NCI-H460 (cell line): Measurements from ENCODE around the gene SNAP91. TPM values are rescaled to one million over a fixed set of nuclear protein-coding genes. Genes with fewer than 3 reads are reported as not detected.
"Not testable (repeated sequence)": the region's sequence is repeated elsewhere in the genome, so short reads cannot be mapped to it uniquely, and the experiment has no call there.

Experiments used
- DNase-seq: peaks from one replicate; pipeline ENCODE4 v3.0.0-alpha.2; 2016; ENCODE audit warnings: low read depth; ENCODE audit errors: extremely low read depth
- total RNA-seq: library from RNA; depleted of rRNA; stranded (reverse); fragments of >200 nt; shearing (Covaris generic); gene quantifications from 2 replicates; pipeline ENCODE4 v1.2.3, GENCODE V29; 2014

The SNAP91 gene
- total RNA-seq, 1 experiment from 2014 or later: 0.67 TPM

DNA sequence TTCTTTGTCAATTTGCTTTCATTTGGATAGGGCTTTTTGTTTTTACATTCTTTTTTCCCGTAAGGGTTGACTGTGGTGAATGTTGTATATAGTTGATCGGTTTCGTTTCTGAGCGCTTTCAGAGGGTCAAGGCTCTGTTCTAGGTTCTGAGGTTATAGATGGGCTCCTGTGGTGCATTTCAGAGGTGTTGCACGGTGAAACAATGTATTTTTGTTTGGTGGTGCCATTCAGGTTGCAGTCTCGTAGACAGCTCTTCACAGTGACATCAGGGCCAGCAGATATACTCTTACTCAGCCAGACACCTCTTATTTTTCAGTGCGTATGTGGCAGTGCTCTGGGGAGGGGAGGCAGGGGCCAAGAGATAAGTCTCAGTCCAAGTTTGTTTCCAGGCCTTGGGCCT is 72.1 kb downstream of the SNAP91 start:
- DNase-seq: no peak

DNA sequence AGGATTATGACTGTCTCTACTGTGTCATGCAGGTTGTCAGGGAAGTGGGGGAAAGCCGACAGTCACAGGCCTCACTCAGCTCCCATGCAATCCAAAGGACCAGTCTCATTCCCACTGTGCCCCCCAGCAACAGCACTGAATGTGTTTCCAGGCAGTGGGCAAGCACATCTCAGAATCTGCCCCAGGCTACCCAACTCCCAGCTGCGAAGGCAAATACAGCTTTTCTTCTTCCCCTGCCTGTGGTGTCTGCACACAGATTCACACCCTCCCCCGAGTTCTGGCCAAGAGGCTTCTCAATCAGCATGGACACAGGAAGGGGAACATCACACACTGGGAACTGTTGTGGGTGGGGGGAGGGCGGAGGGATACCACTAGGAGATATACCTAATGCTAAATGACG is 75.3 kb downstream of the SNAP91 start:
- DNase-seq: no peak

DNA sequence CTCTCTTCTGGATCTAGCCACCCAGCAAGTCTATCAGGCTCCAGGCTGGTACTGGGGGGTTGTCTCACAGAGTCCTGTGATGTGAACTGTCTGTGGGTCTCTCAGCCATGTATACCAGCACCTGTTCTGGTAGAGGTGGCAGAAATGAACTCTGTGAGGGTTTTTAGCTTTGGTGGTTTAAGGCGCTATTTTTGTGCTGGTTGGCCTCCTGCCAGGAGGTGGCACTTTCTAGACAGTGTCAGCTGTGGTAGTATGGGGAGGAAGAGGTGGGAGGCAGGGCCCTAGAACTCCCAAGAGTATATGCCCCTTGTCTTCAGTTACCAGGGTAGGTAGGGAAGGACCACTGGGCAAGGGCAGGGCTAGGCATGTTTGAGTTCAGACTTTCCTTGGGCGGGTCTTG is 75.8 kb downstream of the SNAP91 start:
- DNase-seq: no peak

DNA sequence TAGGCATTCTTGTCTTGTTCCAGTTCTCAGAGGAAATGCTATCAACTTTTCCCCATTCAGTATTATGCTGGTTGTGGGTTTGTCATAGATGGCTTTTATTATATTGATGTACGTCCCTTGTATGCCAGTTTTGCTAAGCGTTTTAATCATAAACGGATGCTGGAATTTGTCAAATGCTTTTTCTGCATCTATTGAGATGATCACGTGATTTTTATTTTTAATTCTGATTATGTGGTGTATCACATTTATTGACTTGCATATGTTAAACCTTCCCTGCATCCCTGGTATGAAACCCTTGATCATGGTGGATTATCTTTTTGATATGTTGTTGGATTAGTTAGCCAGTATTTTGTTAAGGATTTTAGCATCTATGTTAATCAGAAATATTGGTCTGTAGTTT is 79.0 kb downstream of the SNAP91 start:
- DNase-seq: not testable (repeated sequence)

DNA sequence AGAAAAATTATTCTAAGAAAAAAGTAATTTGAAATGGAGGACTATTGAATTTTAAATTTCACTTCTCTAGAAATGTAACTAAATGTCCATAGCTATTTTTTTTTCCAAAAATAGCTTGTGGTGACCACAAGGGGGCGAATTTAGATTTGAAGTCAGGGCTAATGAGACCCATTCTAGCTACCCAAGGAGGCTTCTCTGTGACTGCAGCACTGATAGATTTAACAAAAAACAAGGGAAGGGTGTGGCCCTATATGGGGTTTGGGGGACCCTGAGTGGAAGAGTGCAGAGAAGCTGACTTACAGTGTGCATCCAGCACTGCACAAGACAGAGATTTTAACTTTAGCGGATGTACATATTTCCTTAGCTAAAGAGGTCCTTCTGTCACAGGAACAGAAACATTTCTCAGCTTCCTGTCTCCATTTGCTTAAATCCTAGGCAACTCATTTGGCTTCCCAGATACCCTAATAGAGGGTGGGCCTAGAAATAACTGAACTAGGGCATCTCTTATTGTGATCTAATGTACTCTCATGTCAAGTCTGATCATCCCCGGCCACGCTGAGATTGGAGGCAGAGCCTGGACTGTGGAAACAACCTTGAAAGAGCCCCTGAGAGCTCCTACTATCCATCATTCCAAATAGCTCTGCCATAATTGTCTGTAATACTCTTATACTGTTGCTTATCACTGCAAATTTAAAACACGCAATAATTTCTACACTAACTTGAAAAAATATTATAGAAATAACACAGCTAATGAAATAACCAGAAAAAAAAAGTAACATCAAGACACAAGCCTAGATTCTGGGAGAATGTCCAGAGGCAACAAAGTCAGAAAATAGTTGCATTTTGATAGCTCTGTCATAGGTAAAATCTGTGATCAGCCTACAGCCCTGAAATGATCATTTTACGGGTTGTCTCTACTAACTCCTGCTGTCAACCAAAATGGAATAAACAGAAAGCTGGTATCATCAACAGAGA is 93.6 kb downstream of the SNAP91 start:
- DNase-seq: peak; percentile 13

DNA sequence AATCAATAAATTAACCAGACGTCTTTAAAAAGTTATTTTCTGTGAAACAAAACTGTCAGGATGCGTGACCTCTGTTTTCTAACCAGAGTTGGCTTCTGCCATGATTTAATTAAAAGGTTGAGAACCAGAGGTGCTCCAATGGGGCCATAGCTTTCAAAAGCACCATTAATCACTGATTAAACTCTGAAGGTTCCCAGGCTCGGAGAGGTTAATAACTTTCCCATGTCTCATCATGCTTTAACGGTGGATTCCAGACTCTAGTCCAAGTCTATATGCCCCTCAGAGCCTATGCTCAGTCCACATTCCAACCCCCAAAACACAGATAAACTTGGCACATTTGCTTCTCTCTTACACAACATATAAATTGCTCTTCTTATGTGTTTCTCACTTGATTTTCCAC is 95.5 kb downstream of the SNAP91 start:
- DNase-seq: no peak

DNA sequence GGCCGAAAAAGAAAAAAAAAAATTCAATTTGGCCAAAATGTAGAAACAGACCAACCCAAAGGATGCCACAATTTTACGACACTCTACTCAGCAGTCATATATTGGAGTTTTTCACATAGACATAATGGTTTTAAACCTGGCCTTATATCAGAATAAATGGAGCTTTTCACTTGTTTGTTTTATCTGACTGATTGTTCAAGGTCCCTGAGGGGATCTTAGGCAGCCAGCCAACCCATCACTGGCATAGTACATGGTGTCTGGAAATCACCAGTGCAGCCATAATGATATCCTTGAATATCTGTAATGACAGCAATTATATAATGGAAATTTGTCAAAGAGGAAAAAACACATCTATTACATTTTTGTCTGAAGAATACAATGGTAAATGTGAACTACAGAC is 99.7 kb downstream of the SNAP91 start:
- DNase-seq: no peak

DNA sequence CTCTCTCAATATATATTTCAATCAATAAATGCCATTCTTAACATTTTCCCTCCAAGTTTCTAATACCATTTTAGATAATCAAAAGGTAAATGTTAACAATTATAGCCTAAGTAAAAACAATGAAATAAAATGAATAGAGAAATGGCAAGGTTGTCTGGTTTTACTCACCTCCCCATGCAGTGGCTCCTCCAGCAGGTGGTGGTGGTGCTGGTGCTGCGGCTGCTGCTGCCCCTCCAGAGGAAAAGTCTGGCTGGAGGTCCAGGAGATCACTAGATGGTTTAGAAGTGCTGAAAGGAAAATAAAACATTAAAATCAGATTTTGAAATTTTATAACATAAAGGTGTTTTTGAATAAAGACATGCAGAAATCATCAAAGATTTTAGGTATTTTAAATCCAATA is 103.4 kb downstream of the SNAP91 start:
- no peak for DNase-seq

DNA sequence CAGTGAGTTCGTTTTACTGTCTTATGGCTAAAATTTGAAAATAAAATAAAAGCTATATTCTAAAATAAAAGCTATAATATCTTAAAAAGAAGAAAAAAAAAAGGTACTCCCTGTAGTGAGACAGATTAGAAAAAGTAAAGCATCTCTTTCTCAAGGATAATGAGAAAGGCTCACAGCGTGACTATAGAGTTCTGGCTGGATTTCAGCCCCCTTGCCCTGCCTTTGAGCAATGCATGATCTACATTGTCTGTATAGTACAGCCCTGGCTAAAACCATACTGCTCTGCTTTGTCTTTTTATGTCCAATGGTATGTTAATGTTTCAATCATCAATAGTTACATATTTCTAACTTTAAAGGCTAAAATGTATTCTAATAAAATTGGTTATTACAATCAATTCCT is 105.3 kb downstream of the SNAP91 start:
- DNase-seq: no peak

DNA sequence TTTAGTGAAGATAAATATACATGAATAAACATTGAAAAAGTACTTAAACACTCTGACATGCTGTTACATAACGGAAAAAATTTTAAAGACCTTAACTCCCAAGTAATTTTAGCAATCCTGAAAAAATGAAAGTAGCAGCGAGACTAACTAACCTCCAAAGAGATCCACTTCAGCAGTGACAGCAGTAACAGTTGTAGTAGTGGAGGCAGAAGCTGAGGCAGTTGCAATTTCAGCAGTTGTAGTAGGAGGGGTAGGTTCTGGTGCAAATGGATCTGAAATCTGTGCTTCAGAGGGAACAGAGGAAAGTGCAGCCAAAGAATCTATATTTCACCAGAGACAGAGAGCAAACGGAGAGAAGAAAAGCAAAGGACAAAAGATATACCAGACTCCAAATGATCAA is 107.8 kb downstream of the SNAP91 start:
- DNase-seq: no peak

DNA sequence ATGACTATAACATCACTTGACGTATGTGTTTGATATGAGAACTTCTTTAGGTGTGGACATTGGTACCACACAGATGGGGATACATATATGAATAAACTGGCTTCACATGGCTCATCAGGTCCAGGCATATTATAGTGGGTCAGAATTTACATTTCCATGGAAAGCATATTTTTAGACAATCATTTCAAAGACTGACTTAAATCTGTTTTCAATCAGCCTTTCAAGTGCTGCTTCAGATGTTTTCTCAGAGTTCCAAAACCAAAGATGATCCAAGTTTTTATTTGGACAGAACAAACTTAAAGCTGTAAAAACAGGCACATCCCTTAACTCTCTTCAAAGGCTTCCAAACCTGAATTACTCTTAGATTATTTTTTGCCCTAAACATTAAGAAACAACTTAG is 108.4 kb downstream of the SNAP91 start:
- DNase-seq: no peak

DNA sequence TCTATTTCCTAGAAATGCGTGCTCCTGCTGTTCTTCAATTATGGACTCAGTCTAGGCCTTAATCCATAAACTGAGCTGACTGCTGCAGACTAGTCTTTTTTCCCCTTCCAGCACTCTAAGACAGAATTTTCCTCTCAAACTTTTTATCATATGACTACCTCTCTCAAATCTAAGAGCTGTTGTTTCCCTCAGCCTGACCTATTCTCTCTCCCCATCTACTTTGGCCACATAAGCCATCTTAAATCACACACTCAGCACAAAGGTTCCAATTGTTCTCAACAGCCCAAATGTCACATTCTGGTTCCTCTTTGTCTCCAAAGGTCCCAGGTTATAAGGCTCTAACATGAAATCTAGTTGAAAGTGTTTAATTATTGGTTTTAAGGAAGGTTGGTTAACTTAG is 111.4 kb downstream of the SNAP91 start:
- no peak for DNase-seq

DNA sequence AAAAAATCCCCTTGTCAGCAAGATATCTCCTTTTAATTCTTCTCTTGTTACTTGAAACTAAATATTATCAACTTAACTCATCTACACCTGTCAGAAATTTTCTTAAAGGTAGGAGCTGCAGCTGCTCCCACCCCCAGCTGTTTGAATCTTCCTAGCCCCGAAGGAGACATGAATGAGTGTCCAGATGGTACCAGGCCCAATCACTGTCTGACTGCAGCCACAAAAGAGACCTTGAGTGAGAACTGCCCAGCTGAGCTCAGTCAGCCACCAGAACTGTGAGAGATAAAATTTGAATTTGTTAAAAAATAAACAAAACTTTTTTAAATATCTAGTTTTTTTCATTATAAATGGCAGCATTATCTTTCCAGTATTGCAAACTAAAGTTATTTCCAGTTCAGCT is 111.8 kb downstream of the SNAP91 start:
- no peak for DNase-seq

DNA sequence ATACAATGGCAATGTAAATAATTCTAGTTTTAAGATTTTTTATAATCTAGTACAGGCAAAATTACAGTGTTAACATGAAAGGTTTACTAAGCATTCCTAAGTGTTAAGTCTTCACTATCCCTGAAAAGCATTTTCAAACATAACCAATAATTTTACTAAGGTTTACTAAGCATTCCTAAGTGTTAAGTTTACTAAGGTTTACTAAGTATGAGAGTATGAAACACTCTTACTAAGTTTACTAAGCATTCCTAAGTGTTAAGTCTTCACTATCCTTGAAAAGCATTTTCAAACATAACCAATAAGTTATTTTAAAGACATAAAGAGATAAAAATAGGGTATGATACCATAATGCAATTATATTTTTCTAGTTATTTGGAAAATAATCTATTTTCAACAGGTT is 114.0 kb downstream of the SNAP91 start:
- no peak for DNase-seq

DNA sequence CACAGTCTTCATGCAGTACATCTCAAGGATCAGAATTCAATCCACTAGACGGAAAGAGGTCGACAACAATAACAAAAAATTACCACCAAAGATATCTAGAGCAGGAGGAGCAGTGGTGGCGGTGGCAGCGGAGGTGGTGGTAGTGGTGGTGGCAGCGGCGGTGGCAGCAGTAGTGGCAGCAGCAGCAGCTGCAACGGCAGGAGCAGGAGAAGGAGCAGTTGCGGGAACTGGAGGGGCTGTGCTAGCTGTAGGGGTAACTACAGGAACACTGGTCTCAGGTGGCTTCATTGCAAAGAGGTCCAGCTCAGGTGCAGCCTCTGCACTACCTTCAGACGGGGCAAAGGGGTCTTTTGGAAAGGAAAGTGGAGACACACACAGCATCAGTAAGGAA is 115.5 kb downstream of the SNAP91 start:
- no peak for DNase-seq

DNA sequence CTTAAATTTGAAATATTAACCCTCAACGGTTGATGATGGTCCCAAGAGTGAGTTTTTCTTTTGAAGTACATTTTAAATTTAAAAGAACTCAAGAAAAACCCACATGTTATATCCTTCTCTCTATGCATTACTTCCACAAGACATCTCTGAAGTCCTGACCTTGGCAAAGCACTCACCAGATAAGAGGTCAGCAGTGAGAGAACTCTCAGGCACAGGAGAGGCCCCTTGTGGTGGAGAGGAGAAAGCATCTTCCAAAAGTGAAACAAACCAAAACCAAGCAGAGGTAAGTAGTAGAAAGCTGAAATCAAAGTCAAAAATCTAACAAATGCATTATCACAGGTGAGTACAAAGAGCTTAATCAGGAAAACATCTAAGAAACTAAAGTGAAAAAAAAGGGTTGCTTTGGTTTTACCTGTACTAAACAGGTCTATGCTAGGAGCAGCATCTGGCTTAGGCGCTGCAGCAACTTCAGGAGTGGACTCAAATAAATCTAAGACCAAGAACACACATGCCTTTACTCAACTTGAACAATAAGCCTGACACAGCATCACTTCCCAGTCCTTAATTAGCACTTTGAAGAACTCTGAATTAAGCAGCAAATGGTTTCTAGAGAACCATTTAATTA is 116.0 kb downstream of the SNAP91 start:
- peak; percentile 17 for DNase-seq

DNA sequence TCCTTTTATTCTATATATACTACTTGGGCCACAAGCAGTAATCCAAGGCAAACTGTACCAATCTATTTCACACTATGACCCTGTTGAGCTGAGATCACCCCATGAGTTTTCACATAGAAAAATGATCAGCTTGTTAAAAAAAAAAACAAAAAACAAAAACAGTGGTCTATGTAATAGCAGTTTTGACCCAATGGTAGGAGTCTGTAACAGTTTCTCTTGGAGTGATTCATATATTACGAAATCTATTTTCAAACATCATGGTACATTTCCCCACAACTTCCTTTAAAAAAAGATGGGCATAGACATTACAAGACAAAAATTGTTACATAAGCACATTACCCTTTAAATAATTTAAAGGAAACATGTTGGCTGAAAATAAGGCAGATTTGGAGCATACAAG is 118.5 kb downstream of the SNAP91 start:
- DNase-seq: no peak

DNA sequence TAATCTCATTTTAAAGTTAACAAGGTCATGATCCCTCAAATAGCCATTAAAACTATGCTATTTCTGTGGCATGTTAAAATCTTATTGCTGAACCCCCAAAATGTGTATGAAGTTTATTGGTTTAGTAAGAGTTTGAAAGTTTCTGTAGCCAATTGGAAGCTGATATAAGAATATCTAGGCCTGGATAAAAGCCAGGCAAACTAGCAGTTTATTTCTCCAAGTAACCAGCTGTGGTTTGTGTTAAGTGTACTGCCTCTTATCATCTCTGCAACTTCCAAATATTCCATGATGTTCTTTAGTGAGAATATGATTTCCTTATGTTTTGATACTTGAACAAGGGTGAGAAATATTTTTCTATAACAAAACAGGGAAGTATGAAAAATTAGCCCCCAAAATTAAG is 119.8 kb downstream of the SNAP91 start:
- no peak for DNase-seq

DNA sequence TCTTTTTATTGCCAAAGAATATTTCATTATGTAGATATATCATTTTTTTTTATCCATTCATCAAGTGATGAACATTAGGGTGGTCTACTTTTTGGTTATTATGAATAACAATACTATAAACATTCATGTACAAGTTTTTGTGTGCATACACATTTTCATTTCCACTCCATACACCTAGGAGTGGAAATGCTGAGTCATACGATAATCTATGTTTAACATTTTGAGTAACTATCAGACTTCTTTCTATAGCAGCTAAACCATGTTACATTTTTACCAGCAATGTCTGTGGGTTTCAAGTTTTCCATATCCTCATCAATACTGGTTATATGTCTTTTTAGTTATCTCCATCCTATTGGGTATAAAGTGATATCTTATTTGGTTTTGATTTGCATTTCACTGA is 130.8 kb downstream of the SNAP91 start:
- no peak for DNase-seq

DNA sequence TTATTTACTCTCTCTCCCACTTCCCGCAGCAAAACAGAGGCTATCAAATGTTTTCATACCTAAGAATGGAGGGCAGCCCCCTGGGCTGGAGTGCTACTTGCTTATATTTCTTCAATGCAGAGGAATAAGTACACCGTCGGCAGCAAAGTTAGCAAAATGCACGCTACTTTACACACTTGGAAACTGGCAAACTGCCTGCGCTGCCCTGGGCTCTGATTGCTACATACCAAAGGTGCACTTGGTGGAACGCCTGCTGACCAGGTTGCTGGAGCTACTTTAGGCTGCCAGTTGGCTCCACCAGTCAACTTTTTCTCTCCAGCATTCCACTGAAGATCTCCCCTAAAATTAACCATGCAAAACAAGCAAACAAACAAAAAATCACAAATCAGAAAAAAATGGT is 134.1 kb downstream of the SNAP91 start:
- no peak for DNase-seq

DNA sequence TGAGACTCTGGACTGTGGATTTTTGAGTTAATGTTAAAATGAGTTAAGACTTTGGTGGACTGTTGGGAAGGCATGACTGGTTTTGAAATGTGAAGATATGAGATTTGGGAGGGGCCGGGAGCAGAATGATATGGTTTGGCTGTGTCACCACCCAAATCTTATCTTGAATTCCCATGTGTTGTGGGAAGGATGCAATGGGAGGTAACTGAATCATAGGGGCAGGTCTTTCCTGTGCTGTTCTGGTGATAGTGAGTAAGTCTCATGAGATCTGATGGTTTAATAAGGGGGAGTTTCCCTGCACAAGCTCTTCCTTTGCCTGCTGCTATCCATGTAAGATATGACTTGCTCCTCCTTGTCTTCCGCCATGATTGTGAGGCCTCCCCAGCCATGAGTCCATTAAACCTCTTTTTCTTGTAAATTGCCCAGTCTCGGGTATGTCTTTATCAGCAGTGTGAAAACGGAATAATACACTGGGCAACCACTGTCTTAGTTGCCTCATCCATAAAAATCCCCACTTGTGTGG is 137.2 kb downstream of the SNAP91 start:
- DNase-seq: not testable (repeated sequence)

DNA sequence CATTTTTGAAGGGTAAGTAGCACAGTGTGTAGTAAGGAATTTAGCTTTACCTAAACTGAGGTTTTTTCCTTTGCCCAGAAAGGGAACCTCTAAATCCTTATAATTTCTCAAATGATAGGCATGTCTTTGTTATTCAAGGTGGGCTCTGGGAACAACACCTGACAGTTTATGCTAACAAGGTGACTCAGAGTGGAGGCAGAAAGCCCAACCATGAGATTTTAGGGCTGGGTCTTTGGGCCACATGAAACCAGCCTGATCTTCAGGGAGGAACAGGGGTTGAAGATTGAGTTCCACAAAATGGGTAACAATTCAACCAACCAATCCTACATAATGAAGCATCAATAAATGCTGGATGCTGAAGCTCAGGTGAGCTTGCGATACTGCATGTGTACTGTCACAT is 149.9 kb downstream of the SNAP91 start:
- DNase-seq: no peak
